Heart left ventricle (tissue), 16 donors: ENCODE data around the gene ACSS3. TPM values are rescaled to one million over a fixed set of nuclear protein-coding genes. Genes with fewer than 3 reads are reported as not detected.

Experiments
- ATAC-seq, 4 donors: fragments of 200-7000 bp; cut with Tn5 transposase; one replicate each; pipeline ENCODE4 v1.9.1; 2020 to 2022; ENCODE audit warnings: moderate library complexity in 4 of 4, mild to moderate bottlenecking in 3 of 4, moderate number of reproducible peaks in 1 of 4
- DNase-seq, 5 donors: peaks; one replicate each; pipeline ENCODE4 v3.0.0-alpha.2; 2020
- H3K27ac ChIP-seq, 12 donors: fragments of 200-600 bp; sonication (generic) in 4 of 12; one replicate each; pipeline versions ENCODE4 v1.5.0 to v1.8.0; 2016 to 2022; ENCODE audit warnings: mild to moderate bottlenecking in 2 of 12
- H3K27me3 ChIP-seq, 9 donors: fragments of 200-600 bp; sonication (generic) in 2 of 9; one replicate each; pipeline versions ENCODE4 v1.5.1 to v1.8.0; 2016 to 2022; ENCODE audit warnings: mild to moderate bottlenecking in 3 of 9
- H3K36me3 ChIP-seq, 9 donors: fragments of 200-600 bp; sonication (generic) in 2 of 9; one replicate each; pipeline versions ENCODE4 v1.5.0 to v1.8.0; 2018 to 2022; ENCODE audit warnings: mild to moderate bottlenecking in 2 of 9
- H3K4me1 ChIP-seq, 12 donors: fragments of 200-600 bp; sonication (generic) in 4 of 12; one replicate each; pipeline versions ENCODE4 v1.5.0 to v1.8.0; 2016 to 2022; ENCODE audit warnings: mild to moderate bottlenecking in 3 of 12
- H3K4me3 ChIP-seq, 12 donors: fragments of 200-600 bp; sonication (generic) in 4 of 12; one replicate each; pipeline versions ENCODE4 v1.5.0 to v1.8.0; 2017 to 2022; ENCODE audit warnings: mild to moderate bottlenecking in 9 of 12, moderate library complexity in 4 of 12
- H3K9me3 ChIP-seq, 12 donors: fragments of 200-600 bp; sonication (generic) in 4 of 12; one replicate each; pipeline versions ENCODE4 v1.5.0 to v1.8.0; 2016 to 2022; ENCODE audit warnings: mild to moderate bottlenecking in 1 of 12
- CTCF ChIP-seq, 12 donors: fragments of 200-600 bp; sonication (generic) in 4 of 12; IDR thresholded peaks; one replicate each; pipeline versions ENCODE4 v1.5.0 to v1.8.0; 2018 to 2022; ENCODE audit warnings: antibody characterized with exemption in 12 of 12, mild to moderate bottlenecking in 5 of 12
- POLR2A ChIP-seq, 2 donors: fragments of 450-650 bp; IDR thresholded peaks; one replicate each; pipeline ENCODE4 v1.6.1; 2017; ENCODE audit warnings: antibody characterized with exemption in 2 of 2, mild to moderate bottlenecking in 2 of 2, moderate library complexity in 2 of 2
- WGBS, 4 donors: extraction: QIAGEN DNeasy Blood & Tissue Kit in 2 of 4; methylation state at CpG; one replicate each; pipeline versions ENCODE4 v1.1.5 to v1.1.7; 2013 to 2018; 5-methylcytosine and 5-hydroxymethylcytosine counted together
- intact Hi-C, 10 donors: fragments of 100-400 bp; cut with DNase I; formaldehyde crosslinking; loops; one replicate each; pipeline versions ENCODE4 v1.11.1 to v1.14.2; 2022
- polyA plus RNA-seq, 2 donors: library from polyadenylated mRNA; stranded (reverse); fragments of 200-250 nt; gene quantifications; one replicate each; pipeline ENCODE4 v1.2.3, GENCODE V29; 2013
- total RNA-seq, 9 donors: library from RNA; depleted of rRNA in 2 of 9; stranded (reverse); fragments of >200 nt in 2 of 9; fragmentation: NEBNext Ultra II Directional in 3 of 9; extraction: Animal tissue kit (Norgen Biotek cat#: 25700) in 3 of 9; gene quantifications; one replicate each; pipeline versions ENCODE4 v1.1.0 to v1.2.4, GENCODE V29; 2016 to 2023
- donor health status: ischemic (EF 13 %, LVEDD 7.1; RV severe dilation, severe dysfunction).
- donor health status: healthy with polysubstance abuse.
- donor health status: DM: no; HTN: yes; CAD: no.
- donor health status: DM: no; HTN: no; CAD: no.
- donor health status: ischemic (EF 25% LVEDD 6.9; RV normal size, moderate dysfunction).
- donor health status: ischemic (EF 25% LVEDD 5.7; RV mildly dilated, moderate dysfunction).
- donor health status: healthy.
- donor health status: DM: yes; HTN: yes; CAD: no.
- donor health status: ischemic (EF 35%, LVEDD 5.7; RV mildly dilated, moderate dysfunction).
- donor health status: nonischemic (EF 11% LVEDD 7.7; RV severe dilation, severe dysfunction).
- donor health status: DM: yes; HTN: yes; CAD: no.
- donor health status: PGD.
- donor health status: ischemic (EF 29% LVEDD 5.4; RV normal size, mild dysfunction).
- donor health status: nonischemic (EF 23%, LVEDD 6.1; RV moderate dilation, normal function).

ACSS3 gene
- total and polyA plus RNA-seq, 11 donors = 8.6 to 36.0 (median 27.5) TPM

GRCh38 chr12:81274637-81275529, 197.0 kb downstream of the ACSS3 start:
- no peak overlapping the region for H3K27ac ChIP-seq
- ATAC-seq = no peak
- 53 to 74% (median 65%) methylated on average over 8 of the region's 8 CpGs for WGBS, 4 donors

GRCh38 chr12:81284137-81284536, 206.3 kb downstream of the ACSS3 start:
- TF ChIP-seq POLR2A (IDR thresholded peaks at IDR 0.05) = no peak
- TF ChIP-seq CTCF (IDR thresholded peaks at IDR 0.05) = no peak
- 47 to 55% (median 53%) methylated on average over 3 of the region's 3 CpGs for WGBS, 4 donors
- no peak for ATAC-seq
- DNase-seq = no peak
- Histone ChIP-seq H3K9me3 (no peaks in the 10 kb centered on the region), H3K4me3 (no peak overlapping the region), H3K27me3 (no peaks in the 10 kb centered on the region), H3K27ac (no peak overlapping the region), H3K4me1 (no peaks in the 10 kb centered on the region), H3K36me3 (no peaks in the 10 kb centered on the region)
- intact Hi-C loops = no loop called here

More at GRCh38 chr12:81274637-81275529, 197.0 kb downstream of the ACSS3 start:
- intact Hi-C loops = no loop called here
- no peak for DNase-seq
- Histone ChIP-seq H3K4me3 (no peak overlapping the region), H3K4me1 (no peaks in the 10 kb centered on the region), H3K9me3 (no peaks in the 10 kb centered on the region), H3K27me3 (no peaks in the 10 kb centered on the region), H3K36me3 (no peaks in the 10 kb centered on the region)
- TF ChIP-seq CTCF (IDR thresholded peaks at IDR 0.05) (no peak), POLR2A (IDR thresholded peaks at IDR 0.05) (no peak)

GRCh38 chr12:81288651-81289050, 210.8 kb downstream of the ACSS3 start:
- intact Hi-C loops = no loop called here
- no peak for ATAC-seq
- H3K27ac ChIP-seq = no peak overlapping the region

More at GRCh38 chr12:81288651-81289050, 210.8 kb downstream of the ACSS3 start:
- Histone ChIP-seq H3K27me3 (no peaks in the 10 kb centered on the region), H3K9me3 (no peaks in the 10 kb centered on the region), H3K4me3 (no peak overlapping the region), H3K4me1 (no peaks in the 10 kb centered on the region), H3K36me3 (no peaks in the 10 kb centered on the region)
- DNase-seq = no peak
- no peak for TF ChIP-seq POLR2A (IDR thresholded peaks at IDR 0.05)
- TF ChIP-seq CTCF (IDR thresholded peaks at IDR 0.05) = no peak
